Measurements from ENCODE around the gene KCNQ1.

DNA sequence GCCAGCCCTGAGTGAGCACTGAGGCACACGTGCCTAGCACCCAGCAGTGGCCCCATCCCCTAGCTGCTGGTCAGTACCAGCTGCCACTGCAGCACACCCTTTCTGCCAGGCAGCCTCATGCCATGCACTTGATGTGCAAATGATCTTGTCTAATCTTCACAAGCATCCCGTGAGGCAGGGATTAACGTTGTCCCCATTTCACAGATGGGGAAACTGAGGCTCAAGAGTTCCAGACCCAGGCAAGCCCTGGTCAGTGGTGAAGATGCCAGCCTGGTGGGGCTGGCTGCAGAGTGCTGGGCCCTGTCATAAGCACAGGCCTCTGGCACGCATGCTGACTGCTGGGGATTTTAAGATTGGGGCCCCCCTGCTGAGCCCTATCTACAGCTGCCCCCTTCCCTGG lies 449.1 kb downstream of the KCNQ1 start:
- TF ChIP-seq GATA2 (IDR thresholded peaks at IDR 0.05; ENCODE audit: low read depth, low read length) (no peak), GATA3 (IDR thresholded peaks at IDR 0.05; ENCODE audit: low read depth, low read length) (no peak)
